Measurements from ENCODE around the gene GRID1.

Gene GRID1

DNA sequence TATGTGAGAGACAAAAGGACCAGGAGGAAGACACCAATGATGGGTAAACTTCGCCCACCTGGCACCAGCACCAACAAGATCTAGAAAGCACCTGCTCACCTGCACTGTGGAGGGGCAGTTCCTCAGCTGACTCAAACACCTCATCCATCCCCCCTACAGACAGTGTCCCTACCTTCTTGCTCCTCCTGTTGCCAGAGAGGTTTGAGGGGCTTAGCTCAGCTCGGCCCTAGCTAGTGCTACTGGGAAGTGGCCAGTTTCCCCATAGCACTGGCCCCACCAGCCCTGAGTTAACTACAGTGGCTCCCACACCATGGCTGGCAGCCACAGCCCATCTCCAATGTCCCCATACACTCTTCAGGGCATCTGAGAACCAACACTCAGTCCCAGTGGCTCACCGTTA is 70.8 kb downstream of the GRID1 start:
- TF ChIP-seq, protein P1, sequence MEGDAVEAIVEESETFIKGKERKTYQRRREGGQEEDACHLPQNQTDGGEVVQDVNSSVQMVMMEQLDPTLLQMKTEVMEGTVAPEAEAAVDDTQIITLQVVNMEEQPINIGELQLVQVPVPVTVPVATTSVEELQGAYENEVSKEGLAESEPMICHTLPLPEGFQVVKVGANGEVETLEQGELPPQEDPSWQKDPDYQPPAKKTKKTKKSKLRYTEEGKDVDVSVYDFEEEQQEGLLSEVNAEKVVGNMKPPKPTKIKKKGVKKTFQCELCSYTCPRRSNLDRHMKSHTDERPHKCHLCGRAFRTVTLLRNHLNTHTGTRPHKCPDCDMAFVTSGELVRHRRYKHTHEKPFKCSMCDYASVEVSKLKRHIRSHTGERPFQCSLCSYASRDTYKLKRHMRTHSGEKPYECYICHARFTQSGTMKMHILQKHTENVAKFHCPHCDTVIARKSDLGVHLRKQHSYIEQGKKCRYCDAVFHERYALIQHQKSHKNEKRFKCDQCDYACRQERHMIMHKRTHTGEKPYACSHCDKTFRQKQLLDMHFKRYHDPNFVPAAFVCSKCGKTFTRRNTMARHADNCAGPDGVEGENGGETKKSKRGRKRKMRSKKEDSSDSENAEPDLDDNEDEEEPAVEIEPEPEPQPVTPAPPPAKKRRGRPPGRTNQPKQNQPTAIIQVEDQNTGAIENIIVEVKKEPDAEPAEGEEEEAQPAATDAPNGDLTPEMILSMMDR (IDR thresholded peaks at IDR 0.05; ENCODE audit: low read depth, low read length): no peak
- H3K4me3 ChIP-seq (replicated peaks in 1 of 2; ENCODE audit: low read depth in 2 of 2, low read length in 2 of 2): no peak overlapping the region
- DNase-seq (ENCODE audit: low read depth in 2 of 2): no peak

DNA sequence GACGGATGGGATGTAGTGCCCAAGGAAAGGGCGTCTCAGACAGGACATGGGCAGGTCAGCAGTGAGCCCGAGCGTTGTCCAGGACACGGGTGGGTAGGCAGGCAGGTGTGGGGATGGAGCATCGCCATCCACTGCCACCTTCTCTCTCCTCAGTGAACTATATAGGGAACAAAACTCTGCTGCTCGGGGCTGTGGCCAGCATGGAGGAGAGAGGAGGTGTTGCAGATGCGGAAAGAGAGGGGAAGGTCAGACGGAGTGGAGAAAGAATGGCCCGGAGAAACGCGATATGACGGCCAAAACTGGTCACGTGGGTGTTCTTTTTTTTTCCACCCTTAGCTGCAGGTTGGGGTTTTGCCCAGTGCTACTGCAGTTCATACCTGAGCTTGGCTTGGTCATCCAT is 71.2 kb downstream of the GRID1 start:
- TF ChIP-seq, protein P1 (IDR thresholded peaks at IDR 0.05; ENCODE audit: low read depth, low read length): no peak
- H3K4me3 ChIP-seq (replicated peaks in 1 of 2; ENCODE audit: low read depth in 2 of 2, low read length in 2 of 2): no peak overlapping the region
- DNase-seq (ENCODE audit: low read depth in 2 of 2): no peak

DNA sequence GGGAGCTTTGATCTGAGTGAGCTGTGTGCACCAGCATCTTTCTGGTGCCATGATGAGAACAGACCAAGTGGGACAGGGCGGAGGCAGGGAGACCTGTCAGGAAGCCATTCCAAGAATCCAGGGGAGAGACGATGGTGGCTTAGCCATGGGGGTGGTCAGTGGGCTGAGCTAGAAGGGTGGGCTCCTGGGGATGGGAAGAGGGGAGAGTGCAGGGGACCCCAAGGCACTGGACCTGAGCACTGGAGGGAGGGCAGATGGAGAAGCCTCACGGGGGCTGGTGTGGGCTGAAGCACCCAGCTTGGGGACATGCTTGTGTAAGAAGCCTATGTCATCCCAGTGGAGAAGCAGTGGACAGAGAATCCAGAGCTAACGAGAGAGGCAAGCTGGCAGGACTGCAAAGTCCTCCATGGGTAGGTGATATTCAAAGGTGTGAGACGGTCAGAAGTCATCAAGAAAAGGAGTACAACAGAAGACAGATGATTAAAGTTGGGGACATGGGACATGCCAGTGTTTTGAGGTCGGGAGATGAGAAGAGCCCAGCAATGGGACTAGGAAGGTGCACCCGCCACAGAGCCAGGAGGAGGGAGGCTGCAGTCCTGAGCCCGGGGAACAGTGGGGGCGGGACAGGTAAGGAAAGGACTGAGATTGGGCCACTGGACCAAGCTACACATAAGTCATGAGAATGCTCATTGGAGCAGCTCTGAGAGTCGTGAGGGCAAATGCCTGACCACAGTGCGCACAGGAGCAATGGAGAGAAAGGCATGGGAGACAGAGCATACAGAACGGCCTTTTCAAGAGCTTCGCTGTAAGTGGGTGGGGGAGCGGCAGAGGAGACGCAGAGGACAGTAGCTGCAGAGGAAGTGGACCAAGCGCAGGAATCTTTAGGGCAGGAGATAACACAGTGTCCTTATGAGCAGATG is 72.0 kb downstream of the GRID1 start:
- no peak overlapping the region for H3K4me3 ChIP-seq (replicated peaks in 1 of 2; ENCODE audit: low read depth in 2 of 2, low read length in 2 of 2)
- DNase-seq (ENCODE audit: low read depth in 2 of 2): no peak
- TF ChIP-seq, protein P1 (IDR thresholded peaks at IDR 0.05; ENCODE audit: low read depth, low read length): no peak

DNA sequence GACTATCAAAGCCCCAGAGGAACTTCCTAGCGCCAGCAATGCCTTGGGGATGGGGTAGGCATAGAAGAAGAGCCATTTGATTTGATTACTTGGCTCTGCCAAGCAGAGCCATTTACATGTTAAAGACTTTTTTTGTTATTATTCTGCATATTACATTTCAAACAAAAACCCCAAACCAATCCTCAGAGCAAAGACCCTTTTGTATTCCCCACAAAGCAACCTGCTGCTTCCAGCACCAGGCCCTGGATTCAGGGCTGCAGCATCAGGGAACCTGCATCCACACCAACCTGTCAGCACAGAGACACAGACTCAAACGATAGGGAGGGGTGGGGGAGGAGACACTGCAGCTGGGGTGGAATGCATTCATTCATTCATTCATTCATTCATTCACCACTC is 73.2 kb downstream of the GRID1 start:
- DNase-seq (ENCODE audit: low read depth in 2 of 2): no peak
- no peak overlapping the region for H3K4me3 ChIP-seq (replicated peaks in 1 of 2; ENCODE audit: low read depth in 2 of 2, low read length in 2 of 2)
- TF ChIP-seq, protein P1 (IDR thresholded peaks at IDR 0.05; ENCODE audit: low read depth, low read length): no peak

DNA sequence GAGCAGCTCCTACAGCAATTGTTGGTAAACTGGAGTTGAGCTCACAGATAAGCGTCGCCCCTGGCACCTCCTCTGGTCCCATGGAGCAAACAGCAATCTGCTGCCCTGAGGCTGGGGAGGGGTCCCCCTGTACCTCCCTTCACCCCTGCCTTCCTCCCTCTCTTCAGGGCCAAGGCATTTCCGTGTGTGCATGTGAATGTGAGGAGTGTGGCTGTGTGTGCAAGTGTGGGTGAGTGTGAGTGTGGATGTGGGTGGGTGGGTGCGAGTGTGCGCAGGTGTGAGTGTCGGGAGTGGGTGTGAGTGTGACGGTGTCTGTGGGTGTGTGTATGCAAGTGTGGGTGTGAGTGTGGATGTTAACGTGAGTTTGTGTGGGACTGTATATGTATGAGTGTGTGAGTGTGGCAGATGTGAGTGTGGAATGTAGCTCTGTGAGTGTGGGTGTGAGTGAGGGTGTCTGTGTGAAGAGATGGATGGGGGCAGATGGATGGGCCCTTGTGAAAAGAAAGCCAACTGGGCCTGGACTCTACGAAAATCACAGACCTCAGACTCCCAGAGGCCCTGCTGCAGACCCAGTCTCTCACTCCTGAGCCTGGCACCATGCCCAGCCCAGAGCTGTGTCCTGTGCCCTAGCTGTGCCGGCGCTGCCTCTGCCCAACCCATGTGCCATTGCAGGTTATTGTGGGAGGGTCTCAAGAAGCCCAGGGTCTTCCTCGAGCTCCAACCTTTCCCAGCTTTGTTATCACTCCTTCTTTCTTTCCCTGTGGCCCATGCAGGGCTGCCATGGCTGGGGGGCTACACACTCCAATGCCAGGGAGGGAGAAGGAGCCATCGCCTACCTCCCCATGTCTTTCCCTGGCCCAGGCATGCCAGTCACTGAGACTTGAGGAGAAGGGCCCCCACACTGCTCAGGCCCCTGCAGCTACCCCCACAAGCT is 73.9 kb downstream of the GRID1 start:
- DNase-seq (ENCODE audit: low read depth in 2 of 2): no peak
- no peak overlapping the region for H3K4me3 ChIP-seq (replicated peaks in 1 of 2; ENCODE audit: low read depth in 2 of 2, low read length in 2 of 2)
- TF ChIP-seq, protein P1 (IDR thresholded peaks at IDR 0.05; ENCODE audit: low read depth, low read length): no peak

DNA sequence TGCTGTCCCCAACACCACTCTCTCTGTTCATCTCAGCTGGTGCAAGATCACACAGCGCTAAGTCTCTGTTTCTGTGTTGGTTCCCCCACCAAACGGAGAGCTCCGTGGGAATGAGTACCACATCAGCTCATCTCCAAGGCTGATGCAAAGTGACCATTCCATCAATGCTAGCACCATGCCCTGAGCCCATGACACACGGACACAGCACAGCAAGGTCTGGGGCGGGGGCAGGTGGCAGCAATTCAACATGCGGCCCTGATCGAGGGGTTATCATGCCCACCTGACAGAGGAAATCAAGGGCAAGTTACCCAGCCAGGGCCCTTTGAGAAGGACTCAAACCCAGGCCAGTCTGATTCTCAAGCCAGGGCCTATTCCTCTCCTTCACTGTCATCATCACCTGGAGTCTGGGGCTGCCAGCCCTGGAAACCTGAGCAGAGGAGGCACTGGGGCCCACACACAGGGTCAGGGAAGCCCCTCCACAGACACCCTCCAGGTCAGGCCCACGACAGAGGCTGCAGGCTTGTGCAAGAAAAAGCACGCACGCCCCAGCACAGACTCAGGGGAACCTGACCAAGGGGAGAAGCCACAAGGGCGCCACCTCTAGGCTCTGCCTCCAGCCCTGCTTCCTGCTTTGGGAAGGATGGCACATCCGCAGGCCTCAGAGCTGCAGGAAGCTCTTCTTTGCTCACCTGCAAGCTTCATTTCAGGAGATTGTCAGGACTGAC is 74.8 kb downstream of the GRID1 start:
- DNase-seq (ENCODE audit: low read depth in 2 of 2): no peak
- TF ChIP-seq, protein P1 (IDR thresholded peaks at IDR 0.05; ENCODE audit: low read depth, low read length): no peak
- H3K4me3 ChIP-seq (replicated peaks in 1 of 2; ENCODE audit: low read depth in 2 of 2, low read length in 2 of 2): no peak overlapping the region
